ENCODE measurements around the gene MED16. TPM values are rescaled to one million over a fixed set of nuclear protein-coding genes. Genes with fewer than 3 reads are reported as not detected.

MED16 gene
- total and polyA plus RNA-seq, 9 donors = 0.62 to 75.4 (median 52.3) TPM

GRCh38 chr19:902446-903226 lies 9.6 kb upstream of the MED16 start:
- no peak overlapping the region for H3K4me3 ChIP-seq
- WGBS, 3 donors = 89 to 91% (median 90%) methylated on average over 14 of the region's 14 CpGs
- H3K4me1 ChIP-seq (ENCODE audit: insufficient read depth) = no peaks in the 10 kb centered on the region
- TF ChIP-seq CTCF (IDR thresholded peaks at IDR 0.05) (no peak), EP300 (IDR thresholded peaks at IDR 0.05) (no peak), POLR2A (IDR thresholded peaks at IDR 0.05) (no peak)
- no peaks in the 10 kb centered on the region for H3K36me3 ChIP-seq
- intact Hi-C loops (cut with DNase I) = no loop called here
- no peaks in the 10 kb centered on the region for H3K9me3 ChIP-seq
- H3K27ac ChIP-seq = no peak overlapping the region
- no peak for DNase-seq
- H3K27me3 ChIP-seq = no peaks in the 10 kb centered on the region

GRCh38 chr19:902093-902370 lies 9.0 kb upstream of the MED16 start:
- H3K4me3 ChIP-seq = no peak overlapping the region
- WGBS, 3 donors = 84 to 91% (median 86%) methylated on average over 7 of the region's 7 CpGs
- TF ChIP-seq EP300 (IDR thresholded peaks at IDR 0.05) (no peak), CTCF (IDR thresholded peaks at IDR 0.05) (no peak)
- no peaks in the 10 kb centered on the region for H3K27me3 ChIP-seq
- H3K4me1 ChIP-seq (ENCODE audit: insufficient read depth) = no peaks in the 10 kb centered on the region
- intact Hi-C loops (cut with DNase I) = no loop called here
- no peak overlapping the region for H3K27ac ChIP-seq
- H3K9me3 ChIP-seq = no peaks in the 10 kb centered on the region
- H3K36me3 ChIP-seq = no peaks in the 10 kb centered on the region
- DNase-seq = no peak

GRCh38 chr19:901216-902092 lies 8.5 kb upstream of the MED16 start:
- H3K36me3 ChIP-seq = no peaks in the 10 kb centered on the region
- H3K9me3 ChIP-seq = no peaks in the 10 kb centered on the region
- 86 to 96% (median 89%) methylated on average over 26 to 27 of the region's 27 CpGs for WGBS, 3 donors
- no peak for DNase-seq
- no peaks in the 10 kb centered on the region for H3K4me1 ChIP-seq (ENCODE audit: insufficient read depth)
- no peak overlapping the region for H3K27ac ChIP-seq
- no peaks in the 10 kb centered on the region for H3K27me3 ChIP-seq
- TF ChIP-seq POLR2A (IDR thresholded peaks at IDR 0.05) (no peak), CTCF (IDR thresholded peaks at IDR 0.05) (no peak), EP300 (IDR thresholded peaks at IDR 0.05) (no peak)
- intact Hi-C loops (cut with DNase I) = no loop called here
- H3K4me3 ChIP-seq = no peak overlapping the region

GRCh38 chr19:900302-901111 lies 7.5 kb upstream of the MED16 start:
- H3K4me1 ChIP-seq (ENCODE audit: insufficient read depth) = no peaks in the 10 kb centered on the region
- no peak overlapping the region for H3K4me3 ChIP-seq
- H3K36me3 ChIP-seq = no peaks in the 10 kb centered on the region
- H3K27ac ChIP-seq = no peak overlapping the region
- no peaks in the 10 kb centered on the region for H3K27me3 ChIP-seq
- intact Hi-C loops (cut with DNase I) = no loop called here
- TF ChIP-seq POLR2A (IDR thresholded peaks at IDR 0.05) = no peak
- TF ChIP-seq CTCF (IDR thresholded peaks at IDR 0.05) = no peak
- no peak for TF ChIP-seq EP300 (IDR thresholded peaks at IDR 0.05)
- no peaks in the 10 kb centered on the region for H3K9me3 ChIP-seq
- 79 to 87% (median 79%) methylated on average over 18 to 30 of the region's 30 CpGs for WGBS, 3 donors
- DNase-seq = no peak
